HepG2 (cell line): ENCODE data around the gene LGI4. TPM values are rescaled to one million over a fixed set of nuclear protein-coding genes. Genes with fewer than 3 reads are reported as not detected.

Experiments
- ATAC-seq: fragments of 200-7000 bp; cut with Tn5 transposase; 3 replicates; pipeline ENCODE4 v1.9.1; 2020; ENCODE audit warnings: mild to moderate bottlenecking, moderate library complexity
- BruUV-seq: library from RNA; stranded (reverse); fragments of 400-500 nt; replicated peaks from 2 replicates; lab custom pipeline; 2021; lab: Mats Ljungman, UMichigan
- CTCF ChIA-PET: fragments of 300-600 bp; formaldehyde crosslinking; extraction: SDS; loops from one replicate; lab custom pipeline; 2021; ENCODE audit warnings: low total read pairs, inconsistent platforms, low intra/inter-chr PET ratio; lab: Yijun Ruan, JAX
- POLR2A ChIA-PET: fragments of 350-600 bp; sonication (Branson Sonifier 250); formaldehyde crosslinking; loops from one replicate; lab custom pipeline; 2020; ENCODE audit warnings: antibody characterized with exemption, inconsistent platforms; lab: Yijun Ruan, JAX
- DNase-seq: peaks from one replicate; pipeline ENCODE4 v3.0.0-alpha.2; 2015; ENCODE audit warnings: low spot score
- FAIRE-seq: peaks from 3 replicates; lab custom pipeline; 2011; peaks lifted over from hg19 to GRCh38; lab: Jason Lieb, UNC
- H2AFZ ChIP-seq: one replicate; pipeline ENCODE4 v1.6.1; 2011; ENCODE audit warnings: low read length, inconsistent platforms
- H3K27ac ChIP-seq: fragments of 300-600 bp; 3 replicates; pipeline ENCODE4 v1.8.0; 2011; ENCODE audit warnings: mixed run types, mild to moderate bottlenecking, mixed read lengths, low read length, inconsistent platforms; ENCODE audit not compliant: insufficient read depth; ENCODE audit errors: extremely low read length
- H3K27me3 ChIP-seq, 2 experiments: fragments of 200-600 bp in 1 of 2; 2 replicates in 1 of 2; 3 replicates in 1 of 2; pipeline versions ENCODE4 v1.6.0 to v1.8.0; 2011; ENCODE audit warnings: low read length in 2 of 2, mild to moderate bottlenecking in 2 of 2, moderate library complexity in 2 of 2, inconsistent platforms in 1 of 2; ENCODE audit not compliant: insufficient read depth in 2 of 2, control insufficient read depth in 1 of 2
- H3K36me3 ChIP-seq, 2 experiments: fragments of 200-600 bp in 1 of 2; replicated peaks in 1 of 2; 2 replicates in 1 of 2; 3 replicates in 1 of 2; pipeline versions ENCODE4 v1.5.1 to v1.8.0; 2011; ENCODE audit warnings: low read length in 2 of 2, inconsistent platforms in 1 of 2; ENCODE audit not compliant: insufficient read depth in 2 of 2, control insufficient read depth in 1 of 2
- H3K4me1 ChIP-seq: 2 replicates; pipeline ENCODE4 v1.5.1; 2012; ENCODE audit warnings: low read length, inconsistent platforms; ENCODE audit not compliant: insufficient read depth
- H3K4me2 ChIP-seq: 2 replicates; pipeline ENCODE4 v1.6.0; 2011; ENCODE audit warnings: low read depth, low read length, inconsistent platforms
- H3K4me3 ChIP-seq, 3 experiments: fragments of 200-600 bp in 1 of 3; sonication (generic), shearing (Covaris generic) in 1 of 3; replicated peaks in 1 of 3; 2 replicates each; pipeline ENCODE4 v1.5.1; 2011 to 2016; ENCODE audit warnings: low read length in 3 of 3, inconsistent platforms in 2 of 3, low read depth in 2 of 3, mild to moderate bottlenecking in 2 of 3, control low read depth in 1 of 3, mixed read lengths in 1 of 3; ENCODE audit not compliant: insufficient read depth in 1 of 3
- H3K79me2 ChIP-seq: one replicate; pipeline ENCODE4 v1.6.1; 2011; ENCODE audit warnings: low read length, inconsistent platforms; ENCODE audit not compliant: insufficient read depth
- H3K9ac ChIP-seq: 2 replicates; pipeline ENCODE4 v1.6.0; 2011; ENCODE audit warnings: mild to moderate bottlenecking, low read depth, low read length, inconsistent platforms; ENCODE audit not compliant: insufficient read depth
- H3K9me3 ChIP-seq: 2 replicates; pipeline ENCODE4 v1.5.1; 2012; ENCODE audit warnings: mild to moderate bottlenecking, low read length
- H4K20me1 ChIP-seq: 2 replicates; pipeline ENCODE4 v1.6.0; 2011; ENCODE audit warnings: inconsistent platforms, mild to moderate bottlenecking, low read length, moderate library complexity; ENCODE audit not compliant: insufficient read depth
- ATRX ChIP-seq: sonication (generic); formaldehyde crosslinking; IDR thresholded peaks from 2 replicates; pipeline ENCODE4 v1.4.0; 2020; ENCODE audit warnings: missing genetic modification reagents, borderline replicate concordance
- CEBPB ChIP-seq: IDR thresholded peaks from 2 replicates; pipeline ENCODE4 v1.6.1; 2011; ENCODE audit warnings: low read depth, low read length, improper control_type of control experiment, borderline replicate concordance
- DPF2 ChIP-seq: sonication (generic); formaldehyde crosslinking; IDR thresholded peaks from 2 replicates; pipeline ENCODE4 v1.4.0; 2020; ENCODE audit warnings: mild to moderate bottlenecking, low read depth, missing genetic modification reagents, borderline replicate concordance
- FIP1L1 ChIP-seq: fragments of 200-400 bp; formaldehyde crosslinking; IDR thresholded peaks from 2 replicates; pipeline ENCODE4 v1.6.1; 2018; ENCODE audit warnings: low read depth, mild to moderate bottlenecking, low read length, moderate library complexity, borderline replicate concordance; ENCODE audit not compliant: insufficient read depth
- IKZF5 ChIP-seq: IDR thresholded peaks from 2 replicates; pipeline ENCODE4 v1.6.1; 2018; ENCODE audit warnings: missing genetic modification reagents, mild to moderate bottlenecking, missing compliant biosample characterization
- KIAA2018 ChIP-seq: sonication (generic); formaldehyde crosslinking; IDR thresholded peaks from 2 replicates; pipeline ENCODE4 v1.5.0; 2020; ENCODE audit warnings: mild to moderate bottlenecking, missing genetic modification reagents, borderline replicate concordance
- MLLT10 ChIP-seq: sonication (generic); formaldehyde crosslinking; IDR thresholded peaks from 2 replicates; pipeline ENCODE4 v1.4.0; 2020; ENCODE audit warnings: missing genetic modification reagents
- RFXAP ChIP-seq: sonication (generic); formaldehyde crosslinking; IDR thresholded peaks from 2 replicates; pipeline ENCODE4 v1.4.0; 2020; ENCODE audit warnings: missing genetic modification reagents, borderline replicate concordance
- SP1 ChIP-seq, 2 experiments: fragments of 450-650 bp in 1 of 2; sonication (generic) in 1 of 2; formaldehyde crosslinking in 1 of 2; IDR thresholded peaks; 2 replicates each; pipeline versions ENCODE4 v1.4.0 to v1.6.1; 2016 to 2020; ENCODE audit warnings: missing genetic modification reagents in 1 of 2
- TOE1 ChIP-seq: sonication (generic); formaldehyde crosslinking; IDR thresholded peaks from 2 replicates; pipeline ENCODE4 v1.4.0; 2020; ENCODE audit warnings: mild to moderate bottlenecking, missing genetic modification reagents
- TSC22D2 ChIP-seq: sonication (generic); formaldehyde crosslinking; IDR thresholded peaks from 2 replicates; pipeline ENCODE4 v1.5.1; 2020; ENCODE audit warnings: missing genetic modification reagents, mild to moderate bottlenecking, borderline replicate concordance
- U2AF1 ChIP-seq: fragments of 200-400 bp; formaldehyde crosslinking; optimal IDR thresholded peaks from 2 replicates; pipeline ENCODE3; 2017; ENCODE audit warnings: mild to moderate bottlenecking, low read depth, low read length
- ZBTB42 ChIP-seq: sonication (generic); formaldehyde crosslinking; IDR thresholded peaks from 2 replicates; pipeline ENCODE4 v1.5.0; 2020; ENCODE audit warnings: mild to moderate bottlenecking, missing genetic modification reagents
- ZNF253 ChIP-seq: sonication (generic); formaldehyde crosslinking; IDR thresholded peaks from 2 replicates; pipeline ENCODE4 v1.8.0; 2022; ENCODE audit warnings: mild to moderate bottlenecking, missing genetic modification reagents, borderline replicate concordance
- ZNF557 ChIP-seq: sonication (generic); formaldehyde crosslinking; IDR thresholded peaks from 2 replicates; pipeline ENCODE4 v1.4.0; 2020; ENCODE audit warnings: missing genetic modification reagents
- ZNF576 ChIP-seq: sonication (generic); formaldehyde crosslinking; IDR thresholded peaks from 2 replicates; pipeline ENCODE4 v1.4.0; 2020; ENCODE audit warnings: mild to moderate bottlenecking, missing genetic modification reagents
- ZSCAN22 ChIP-seq: sonication (generic); formaldehyde crosslinking; IDR thresholded peaks from 2 replicates; pipeline ENCODE4 v1.4.0; 2020; ENCODE audit warnings: mild to moderate bottlenecking, missing genetic modification reagents
- WGBS: methylation state at CpG from one replicate; pipeline ENCODE4 v1.1.6; 2017; ENCODE audit warnings: low lambda C conversion rate; 5-methylcytosine and 5-hydroxymethylcytosine counted together
- in situ Hi-C: cut with HindIII; loops from 2 replicates; pipeline ENCODE4 v1.10.0; 2017; ENCODE audit warnings: low pct_unique_long_range_greater_than_20kb; ENCODE audit not compliant: extremely low pct_ligation_motif_present
- intact Hi-C: fragments of 100-400 bp; cut with micrococcal nuclease; formaldehyde crosslinking; loops from one replicate; pipeline ENCODE4 v1.10.0; 2022; ENCODE audit not compliant: unreplicated experiment
- polyA plus RNA-seq, 8 experiments: library from polyadenylated mRNA; depleted of rRNA in 3 of 8; stranded (reverse) in 7 of 8; unstranded in 1 of 8; fragments of >200 nt; fragmentation: Illumina TruSeq in 4 of 8; extraction: Trizol in 4 of 8; gene quantifications; 2 replicates each; pipeline versions ENCODE4 v1.2.1 to v1.2.3, GENCODE V29; 2011 to 2016; ENCODE audit warnings: low read depth in 4 of 8, missing spikeins in 1 of 8, mixed read lengths in 1 of 8; ENCODE audit not compliant: insufficient read depth in 1 of 8
- total RNA-seq, 5 experiments: library from RNA; depleted of rRNA; stranded (reverse); fragments of >200 nt; fragmentation: Illumina TruSeq; extraction: Trizol; gene quantifications; 2 replicates each; pipeline ENCODE4 v1.2.3, GENCODE V29; 2016; ENCODE audit warnings: low read depth in 1 of 5

LGI4 gene
- total and polyA plus RNA-seq, 2 of the 13 experiments (the other 11 are each of a cell fraction or from before 2014, with no cell fraction given), result 2.8 TPM; not detected in 1

GRCh38 chr19:35176181-35176570 is 41.3 kb upstream of the LGI4 start:
- Histone ChIP-seq H3K27ac (no peak overlapping the region), H3K4me1 (no peaks in the 10 kb centered on the region), H3K9me3 (no peaks in the 10 kb centered on the region), H3K4me3 (no peak overlapping the region), H2AFZ (no peak overlapping the region), H3K79me2 (no peaks in the 10 kb centered on the region), H3K9ac (no peak overlapping the region), H3K36me3 (no peaks in the 10 kb centered on the region), H3K4me2 (no peak overlapping the region), H3K27me3 (peaks cover 0 to 6% of the 10 kb centered on the region in 2 experiments; a peak in 2 of 5 replicates), H4K20me1 (no peaks in the 10 kb centered on the region)
- no peak for FAIRE-seq
- intact Hi-C loops, result no loop called here
- ATAC-seq, result no peak
- BruUV-seq, result no TSS peak
- POLR2A ChIA-PET, result no interaction called here
- DNase-seq, result no peak
- WGBS, result 42% methylated on average over 3 of the region's 3 CpGs
- CTCF ChIA-PET, result no interaction called here
- in situ Hi-C loops, result no loop called here
- TF ChIP-seq U2AF1, result no peak
- no peak for TF ChIP-seq IKZF5 (CRISPR knock-in tag)
- no peak for TF ChIP-seq ZNF557
- TF ChIP-seq TSC22D2, result no peak
- no peak for TF ChIP-seq TOE1 (CRISPR knock-in tag)
- no peak for TF ChIP-seq CEBPB
- no peak for TF ChIP-seq FIP1L1
- no peak for TF ChIP-seq SP1 (IDR thresholded peaks at IDR 0.05)
- no peak for TF ChIP-seq SP1 (CRISPR knock-in tag; IDR thresholded peaks at IDR 0.05)
- no peak for TF ChIP-seq ZNF253 (CRISPR knock-in tag)
- no peak for TF ChIP-seq ZSCAN22 (CRISPR knock-in tag)
- no peak for TF ChIP-seq RFXAP
- TF ChIP-seq ZBTB42 (CRISPR knock-in tag), result no peak
- no peak for TF ChIP-seq DPF2 (CRISPR knock-in tag)
- TF ChIP-seq MLLT10, result no peak
- no peak for TF ChIP-seq KIAA2018 (CRISPR knock-in tag)
- no peak for TF ChIP-seq ATRX
- TF ChIP-seq ZNF576 (CRISPR knock-in tag), result no peak
